Activated CD4-positive, alpha-beta T cell treated with anti-CD3 and anti-CD28 coated beads, Interleukin-2, Interleukin-4, amounts not matched to agents 100 ng/mL and 50 ng/mL, durations not matched to agents 16 hours and 8 hours (primary cell): ENCODE results near the gene VPS54.

ENCODE experiments used
- DNase-seq: peaks from one replicate; pipeline ENCODE4 v3.0.0-alpha.2; 2020; ENCODE audit warnings: low spot score

VPS54 gene

GRCh38 chr2:63842149-63843061 is 176.8 kb downstream of the VPS54 start:
- DNase-seq, result no peak
